Measurements from ENCODE around the gene TMEM273.
A peak's percentile ranks its signal among the peaks of the same experiment; 100 is the strongest.

Gene TMEM273

DNA sequence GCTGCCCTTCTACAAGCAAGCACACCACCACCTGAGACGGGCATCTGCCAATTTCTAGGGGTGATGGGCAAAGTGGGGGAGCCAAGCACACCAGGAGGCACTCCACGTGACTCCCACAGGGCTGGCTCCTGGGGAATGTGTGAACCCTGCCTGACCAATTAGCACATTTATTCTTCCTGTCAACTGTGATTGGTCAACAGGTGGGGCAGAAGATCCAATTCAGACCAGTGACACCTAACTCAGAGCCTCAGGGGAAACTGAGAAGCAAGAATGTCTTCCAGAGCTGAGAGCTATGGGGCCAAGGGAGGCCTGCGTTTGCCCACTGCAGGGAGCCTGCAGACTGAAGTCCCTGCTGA lies 15.4 kb downstream of the TMEM273 start:
- Histone ChIP-seq H2AK5ac (ENCODE audit: low read depth, low read length) (no peak overlapping the region), H3K18ac (ENCODE audit: low read length) (no peak overlapping the region), H2BK120ac (ENCODE audit: low read depth, low read length) (no peak overlapping the region), H3K79me1 (ENCODE audit: low read depth, low read length) (no peaks in the 10 kb centered on the region), H2AFZ (ENCODE audit: low read length) (no peak overlapping the region), H3K23ac (ENCODE audit: low read depth, low read length, poor library complexity) (no peak overlapping the region), H3K4me1 (ENCODE audit: control insufficient read depth in 2 of 2, insufficient read depth in 1 of 2, low read depth in 1 of 2, low read length in 2 of 2) (peaks cover 0 to 4% of the 10 kb centered on the region in 2 donors), H2BK12ac (ENCODE audit: low read length) (no peak overlapping the region), H3K9me3 (replicated peaks in 1 of 2; ENCODE audit: control insufficient read depth in 2 of 2, insufficient read depth in 1 of 2, low read depth in 1 of 2, low read length in 2 of 2) (no peaks in the 10 kb centered on the region), H3K27ac (replicated peaks; ENCODE audit: low read length) (no peak overlapping the region), H3K4me3 (ENCODE audit: low read length in 2 of 2) (no peak overlapping the region), H2BK15ac (ENCODE audit: low read length) (no peak overlapping the region), H2BK5ac (ENCODE audit: low read length) (no peak overlapping the region), H3K36me3 (replicated peaks in 1 of 2; ENCODE audit: control insufficient read depth in 2 of 2, insufficient read depth in 2 of 2, low read length in 2 of 2) (no peaks in the 10 kb centered on the region), H3K14ac (ENCODE audit: low read length) (no peak overlapping the region), H3K4me2 (ENCODE audit: insufficient read depth, low read length, poor library complexity, severe bottlenecking) (no peak overlapping the region), H3K4ac (ENCODE audit: low read length) (no peak overlapping the region), H4K8ac (ENCODE audit: low read depth, low read length) (no peak overlapping the region), H3K9ac (ENCODE audit: low read depth, low read length, poor library complexity) (no peak overlapping the region), H4K91ac (ENCODE audit: low read depth, low read length, poor library complexity) (no peak overlapping the region), H3K27me3 (ENCODE audit: control insufficient read depth in 3 of 3, insufficient read depth in 3 of 3, low read depth in 1 of 3, low read length in 3 of 3) (peaks cover 0 to 3% (median 0%) of the 10 kb centered on the region in 3 experiments)
- DNase-seq (ENCODE audit: low spot score): no peak
- no CpG with 5 or more reads among the region's 3 CpGs for WGBS, 2 donors (ENCODE audit: extremely low coverage in 2 of 2, insufficient read length in 2 of 2, insufficient replicate concordance in 1 of 2)

DNA sequence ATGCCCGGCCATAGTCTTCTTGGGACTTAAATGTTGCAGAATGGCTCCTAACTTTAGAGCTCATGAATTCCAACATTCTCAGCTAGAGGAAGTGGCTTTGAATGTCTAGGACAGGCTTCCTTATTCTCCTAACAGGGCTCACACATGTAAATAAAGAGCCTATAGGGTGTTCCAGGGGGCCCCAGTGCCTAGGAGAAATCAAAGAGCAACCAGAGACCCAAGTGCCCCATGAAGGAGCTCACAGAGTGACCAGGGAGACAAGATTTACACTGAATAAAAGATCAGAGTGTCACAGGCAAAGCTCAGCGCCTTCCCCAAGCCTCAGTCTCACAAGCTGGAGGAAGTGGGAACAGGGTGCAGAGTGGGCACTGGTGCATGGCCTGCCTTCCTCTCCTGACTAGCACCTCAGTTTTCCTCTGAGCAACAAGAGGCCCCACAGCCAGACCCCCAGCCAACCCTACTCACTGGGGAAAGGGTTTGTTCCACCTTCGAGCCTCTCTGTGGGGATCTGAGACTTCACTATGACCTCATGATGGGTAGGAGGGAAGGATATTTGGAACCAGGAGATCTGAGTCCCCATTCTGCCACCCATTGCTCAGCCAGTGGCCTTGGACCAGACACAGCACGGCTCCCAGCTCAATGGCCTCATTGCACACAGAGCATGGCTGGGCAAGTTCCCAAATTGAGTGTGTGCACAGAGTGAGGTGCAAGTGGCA lies 16.0 kb downstream of the TMEM273 start:
- Histone ChIP-seq H3K79me1 (ENCODE audit: low read depth, low read length) (no peaks in the 10 kb centered on the region), H3K18ac (ENCODE audit: low read length) (no peak overlapping the region), H2BK12ac (ENCODE audit: low read length) (no peak overlapping the region), H3K4me2 (ENCODE audit: insufficient read depth, low read length, poor library complexity, severe bottlenecking) (no peak overlapping the region), H3K14ac (ENCODE audit: low read length) (no peak overlapping the region), H4K91ac (ENCODE audit: low read depth, low read length, poor library complexity) (no peak overlapping the region), H3K9ac (ENCODE audit: low read depth, low read length, poor library complexity) (no peak overlapping the region), H3K4me1 (ENCODE audit: control insufficient read depth in 2 of 2, insufficient read depth in 1 of 2, low read depth in 1 of 2, low read length in 2 of 2) (peaks cover 0 to 2% of the 10 kb centered on the region in 2 donors), H3K23ac (ENCODE audit: low read depth, low read length, poor library complexity) (no peak overlapping the region), H2BK120ac (ENCODE audit: low read depth, low read length) (no peak overlapping the region), H3K4ac (ENCODE audit: low read length) (no peak overlapping the region), H2BK5ac (ENCODE audit: low read length) (no peak overlapping the region), H3K4me3 (ENCODE audit: low read length in 2 of 2) (no peak overlapping the region), H2AFZ (ENCODE audit: low read length) (no peak overlapping the region), H3K27me3 (ENCODE audit: control insufficient read depth in 3 of 3, insufficient read depth in 3 of 3, low read depth in 1 of 3, low read length in 3 of 3) (peaks cover 0 to 3% (median 0%) of the 10 kb centered on the region in 3 experiments), H3K36me3 (replicated peaks in 1 of 2; ENCODE audit: control insufficient read depth in 2 of 2, insufficient read depth in 2 of 2, low read length in 2 of 2) (no peaks in the 10 kb centered on the region), H4K8ac (ENCODE audit: low read depth, low read length) (no peak overlapping the region), H3K27ac (replicated peaks; ENCODE audit: low read length) (no peak overlapping the region), H2AK5ac (ENCODE audit: low read depth, low read length) (no peak overlapping the region), H2BK15ac (ENCODE audit: low read length) (no peak overlapping the region), H3K9me3 (replicated peaks in 1 of 2; ENCODE audit: control insufficient read depth in 2 of 2, insufficient read depth in 1 of 2, low read depth in 1 of 2, low read length in 2 of 2) (no peaks in the 10 kb centered on the region)
- no peak for DNase-seq (ENCODE audit: low spot score)
- WGBS, 2 donors (ENCODE audit: extremely low coverage in 2 of 2, insufficient read length in 2 of 2, insufficient replicate concordance in 1 of 2): no CpG with 5 or more reads among the region's 4 CpGs

DNA sequence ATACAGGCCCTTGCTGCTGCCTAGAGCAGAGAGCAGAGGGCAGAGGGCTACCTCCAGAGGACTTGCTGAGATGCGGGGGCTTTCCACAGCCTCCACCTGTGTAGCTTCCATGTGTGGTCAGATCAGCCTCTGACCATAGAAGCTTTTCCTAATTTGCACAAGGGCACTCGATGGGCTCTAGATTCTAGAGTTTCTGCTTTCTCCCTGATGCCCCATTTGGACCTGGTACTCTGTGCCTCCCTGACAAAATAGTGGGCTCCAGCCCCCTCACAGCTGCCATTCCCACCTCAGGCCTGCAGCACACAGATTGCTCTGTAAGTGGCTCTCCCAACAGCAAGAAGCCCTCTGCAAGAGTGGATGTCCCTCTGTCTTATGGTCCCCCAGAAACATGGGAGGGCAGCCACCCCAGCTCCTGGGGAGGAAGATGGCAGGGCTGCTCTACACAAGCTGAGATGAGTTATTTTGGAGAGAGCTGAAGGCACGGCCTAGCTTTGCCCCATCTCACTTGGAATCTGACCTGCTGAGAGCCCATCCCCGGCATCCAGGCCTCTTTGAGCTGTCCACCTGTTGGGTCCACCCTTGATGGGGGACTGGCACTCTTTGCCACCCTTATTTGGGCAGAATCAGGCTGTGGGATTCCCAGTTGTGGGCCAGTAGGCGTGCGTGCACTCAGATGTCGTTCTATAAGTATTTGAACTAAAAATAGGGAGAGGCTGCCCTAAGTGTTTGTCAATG lies 16.7 kb downstream of the TMEM273 start:
- no peaks in the 10 kb centered on the region for H3K79me1 ChIP-seq (ENCODE audit: low read depth, low read length)

DNA sequence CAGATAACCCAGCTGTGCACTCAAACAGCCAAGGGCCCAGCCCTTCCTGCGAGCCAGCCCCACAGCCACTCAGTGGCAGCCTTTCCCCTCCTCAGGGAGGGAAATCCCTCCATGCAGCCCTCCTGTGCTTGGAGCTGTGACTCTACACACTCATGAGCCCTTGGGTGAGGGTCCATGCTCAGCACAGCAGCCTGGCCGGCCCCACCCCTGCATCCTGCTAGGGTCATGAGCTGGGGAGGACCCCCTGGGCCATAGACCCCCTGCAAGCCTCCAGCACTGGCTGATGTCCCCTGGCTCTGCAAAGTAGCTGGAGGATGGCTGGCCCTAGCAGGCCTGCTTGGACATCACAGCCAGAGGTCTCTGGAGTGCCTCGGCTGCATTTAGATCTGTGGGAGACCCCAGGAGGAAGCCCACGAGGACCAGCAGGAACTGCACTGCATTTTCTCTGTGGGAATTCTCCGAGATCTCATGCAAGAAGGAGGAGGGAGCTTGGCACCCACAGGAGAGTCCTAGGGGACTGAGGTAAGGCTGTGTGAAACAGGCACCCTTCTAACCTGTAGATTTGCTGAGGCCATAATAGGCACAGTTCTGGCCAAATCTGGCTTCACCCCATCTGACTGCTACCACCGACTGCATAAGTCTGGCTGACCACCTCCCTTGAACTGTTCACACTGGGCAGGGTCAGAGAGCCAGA lies 17.4 kb downstream of the TMEM273 start:
- no peak overlapping the region for H2BK5ac ChIP-seq (ENCODE audit: low read length)
- no peak overlapping the region for H3K4ac ChIP-seq (ENCODE audit: low read length)
- H2BK12ac ChIP-seq (ENCODE audit: low read length): no peak overlapping the region
- peaks cover 0 to 3% (median 0%) of the 10 kb centered on the region in 3 experiments for H3K27me3 ChIP-seq (ENCODE audit: control insufficient read depth in 3 of 3, insufficient read depth in 3 of 3, low read depth in 1 of 3, low read length in 3 of 3)
- no peak overlapping the region for H2BK120ac ChIP-seq (ENCODE audit: low read depth, low read length)
- peaks cover 0 to 2% of the 10 kb centered on the region in 2 donors for H3K4me1 ChIP-seq (ENCODE audit: control insufficient read depth in 2 of 2, insufficient read depth in 1 of 2, low read depth in 1 of 2, low read length in 2 of 2)
- no peaks in the 10 kb centered on the region for H3K9me3 ChIP-seq (replicated peaks in 1 of 2; ENCODE audit: control insufficient read depth in 2 of 2, insufficient read depth in 1 of 2, low read depth in 1 of 2, low read length in 2 of 2)
- no peak overlapping the region for H4K8ac ChIP-seq (ENCODE audit: low read depth, low read length)
- H3K79me1 ChIP-seq (ENCODE audit: low read depth, low read length): no peaks in the 10 kb centered on the region
- H3K4me3 ChIP-seq (ENCODE audit: low read length in 2 of 2): no peak overlapping the region
- H3K23ac ChIP-seq (ENCODE audit: low read depth, low read length, poor library complexity): peak overlapping the region; percentile 66
- no peak overlapping the region for H2AFZ ChIP-seq (ENCODE audit: low read length)
- H3K14ac ChIP-seq (ENCODE audit: low read length): peak overlapping the region; percentile 59
- no peak overlapping the region for H3K27ac ChIP-seq (replicated peaks; ENCODE audit: low read length)
- no peak overlapping the region for H2BK15ac ChIP-seq (ENCODE audit: low read length)
- WGBS, 2 donors (ENCODE audit: extremely low coverage in 2 of 2, insufficient read length in 2 of 2, insufficient replicate concordance in 1 of 2): no CpG with 5 or more reads among the region's 6 CpGs
- peak overlapping the region; percentile 17 for H2AK5ac ChIP-seq (ENCODE audit: low read depth, low read length)
- H3K9ac ChIP-seq (ENCODE audit: low read depth, low read length, poor library complexity): no peak overlapping the region
- peak overlapping the region; percentile 40 for H4K91ac ChIP-seq (ENCODE audit: low read depth, low read length, poor library complexity)
- no peak for DNase-seq (ENCODE audit: low spot score)
- H3K4me2 ChIP-seq (ENCODE audit: insufficient read depth, low read length, poor library complexity, severe bottlenecking): no peak overlapping the region
- H3K18ac ChIP-seq (ENCODE audit: low read length): peak overlapping the region; percentile 58
- H3K36me3 ChIP-seq (replicated peaks in 1 of 2; ENCODE audit: control insufficient read depth in 2 of 2, insufficient read depth in 2 of 2, low read length in 2 of 2): no peaks in the 10 kb centered on the region

More for the DNA sequence above, 16.7 kb downstream of the TMEM273 start:
- H3K4me1 ChIP-seq (ENCODE audit: control insufficient read depth in 2 of 2, insufficient read depth in 1 of 2, low read depth in 1 of 2, low read length in 2 of 2): peaks cover 0 to 2% of the 10 kb centered on the region in 2 donors
- no peak overlapping the region for H2AFZ ChIP-seq (ENCODE audit: low read length)
- no peak overlapping the region for H2BK120ac ChIP-seq (ENCODE audit: low read depth, low read length)
- H3K4me2 ChIP-seq (ENCODE audit: insufficient read depth, low read length, poor library complexity, severe bottlenecking): no peak overlapping the region
- H3K18ac ChIP-seq (ENCODE audit: low read length): no peak overlapping the region
- WGBS, 2 donors (ENCODE audit: extremely low coverage in 2 of 2, insufficient read length in 2 of 2, insufficient replicate concordance in 1 of 2): no CpG with 5 or more reads among the region's 7 CpGs
- H2BK15ac ChIP-seq (ENCODE audit: low read length): no peak overlapping the region
- H4K8ac ChIP-seq (ENCODE audit: low read depth, low read length): no peak overlapping the region
- H2BK12ac ChIP-seq (ENCODE audit: low read length): no peak overlapping the region
- H3K14ac ChIP-seq (ENCODE audit: low read length): no peak overlapping the region
- peaks cover 0 to 3% (median 0%) of the 10 kb centered on the region in 3 experiments for H3K27me3 ChIP-seq (ENCODE audit: control insufficient read depth in 3 of 3, insufficient read depth in 3 of 3, low read depth in 1 of 3, low read length in 3 of 3)
- no peak overlapping the region for H3K23ac ChIP-seq (ENCODE audit: low read depth, low read length, poor library complexity)
- no peaks in the 10 kb centered on the region for H3K9me3 ChIP-seq (replicated peaks in 1 of 2; ENCODE audit: control insufficient read depth in 2 of 2, insufficient read depth in 1 of 2, low read depth in 1 of 2, low read length in 2 of 2)
- no peak overlapping the region for H2AK5ac ChIP-seq (ENCODE audit: low read depth, low read length)
- no peak for DNase-seq (ENCODE audit: low spot score)
- no peak overlapping the region for H4K91ac ChIP-seq (ENCODE audit: low read depth, low read length, poor library complexity)
- no peaks in the 10 kb centered on the region for H3K36me3 ChIP-seq (replicated peaks in 1 of 2; ENCODE audit: control insufficient read depth in 2 of 2, insufficient read depth in 2 of 2, low read length in 2 of 2)
- no peak overlapping the region for H3K4ac ChIP-seq (ENCODE audit: low read length)
- H3K4me3 ChIP-seq (ENCODE audit: low read length in 2 of 2): no peak overlapping the region
- H2BK5ac ChIP-seq (ENCODE audit: low read length): no peak overlapping the region
- no peak overlapping the region for H3K9ac ChIP-seq (ENCODE audit: low read depth, low read length, poor library complexity)
- no peak overlapping the region for H3K27ac ChIP-seq (replicated peaks; ENCODE audit: low read length)

Measured in neuronal stem cell (in vitro differentiated cells).